OCI-LY3 (cell line): Measurements from ENCODE around the gene HDAC4.

Experiments used
- CTCF ChIP-seq: fragments of 200-600, 300-600 bp; sonication (generic); IDR thresholded peaks from 2 replicates; pipeline ENCODE4 v1.5.1; 2014; ENCODE audit warnings: antibody characterized with exemption, low read length, low read depth
- EZH2phosphoT487 ChIP-seq: fragments of 200-600 bp; shearing (Covaris generic); IDR thresholded peaks from 2 replicates; pipeline ENCODE4 v1.6.1; 2018; ENCODE audit warnings: antibody characterized with exemption, mixed run types, low read depth

DNA sequence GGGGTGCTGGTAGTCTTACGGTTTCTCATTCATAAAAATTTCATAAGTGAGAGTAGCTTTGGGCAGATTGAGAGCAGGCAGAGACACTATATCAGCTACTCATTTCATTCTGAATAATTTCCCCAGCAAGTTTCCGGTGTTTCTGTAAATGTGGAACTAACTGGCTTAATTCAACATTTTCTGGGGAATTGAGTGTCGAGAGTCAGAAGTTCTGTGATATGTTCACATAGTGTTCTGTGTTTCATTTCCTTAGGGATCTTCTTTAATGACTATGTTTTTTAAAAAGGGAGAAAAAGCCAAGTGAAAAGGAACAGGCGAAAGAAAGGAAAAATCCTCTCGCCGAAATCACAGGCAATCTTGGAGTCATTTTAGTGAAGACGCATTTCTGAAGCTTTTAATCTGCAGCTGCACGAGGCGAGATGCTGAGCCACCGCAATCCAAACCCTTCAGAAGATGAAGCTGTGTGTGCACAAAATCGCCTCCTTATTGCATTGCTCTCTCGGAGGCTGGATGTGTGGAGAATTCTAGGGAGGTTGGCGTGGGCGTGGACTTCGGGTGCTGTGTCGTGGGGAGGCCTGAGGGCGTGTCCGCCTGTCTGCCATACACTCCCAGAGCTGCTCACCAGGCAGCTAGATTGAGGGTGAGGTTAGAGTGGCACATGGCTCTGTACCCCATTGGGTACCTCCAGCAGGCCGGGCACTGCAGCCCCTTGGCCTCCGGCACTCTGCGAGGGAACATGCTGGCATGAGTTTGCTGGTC lies 38.4 kb upstream of the HDAC4 start:
- TF ChIP-seq CTCF, result no peak
- no peak for TF ChIP-seq EZH2phosphoT487
